OCI-LY3 (cell line): Measurements from ENCODE around the gene KEAP1.

ENCODE experiments used
- EZH2phosphoT487 ChIP-seq: fragments of 200-600 bp; shearing (Covaris generic); IDR thresholded peaks from 2 replicates; pipeline ENCODE4 v1.6.1; 2018; ENCODE audit warnings: antibody characterized with exemption, mixed run types, low read depth
- TF ChIP-seq, protein P1 (sequence below): fragments of 200-600, 300-600 bp; sonication (generic); IDR thresholded peaks from 2 replicates; pipeline ENCODE4 v1.5.1; 2014; ENCODE audit warnings: antibody characterized with exemption, low read length, low read depth

DNA sequence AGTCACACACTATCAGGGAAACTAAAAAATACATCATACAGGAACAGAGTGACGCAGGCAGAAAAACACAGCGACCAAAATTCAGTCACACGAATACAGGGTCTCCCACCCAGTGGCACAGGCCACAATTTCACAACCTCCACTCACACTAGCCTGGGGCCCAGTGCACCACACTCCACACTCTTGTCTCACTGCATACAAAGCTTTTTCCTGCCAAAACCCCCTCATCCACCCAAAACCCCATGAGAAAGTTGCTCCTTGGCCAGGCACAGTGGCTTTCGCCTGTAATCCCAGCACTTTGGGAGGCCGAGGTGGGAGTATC lies 12.9 kb upstream of the KEAP1 start:
- TF ChIP-seq, protein P1, sequence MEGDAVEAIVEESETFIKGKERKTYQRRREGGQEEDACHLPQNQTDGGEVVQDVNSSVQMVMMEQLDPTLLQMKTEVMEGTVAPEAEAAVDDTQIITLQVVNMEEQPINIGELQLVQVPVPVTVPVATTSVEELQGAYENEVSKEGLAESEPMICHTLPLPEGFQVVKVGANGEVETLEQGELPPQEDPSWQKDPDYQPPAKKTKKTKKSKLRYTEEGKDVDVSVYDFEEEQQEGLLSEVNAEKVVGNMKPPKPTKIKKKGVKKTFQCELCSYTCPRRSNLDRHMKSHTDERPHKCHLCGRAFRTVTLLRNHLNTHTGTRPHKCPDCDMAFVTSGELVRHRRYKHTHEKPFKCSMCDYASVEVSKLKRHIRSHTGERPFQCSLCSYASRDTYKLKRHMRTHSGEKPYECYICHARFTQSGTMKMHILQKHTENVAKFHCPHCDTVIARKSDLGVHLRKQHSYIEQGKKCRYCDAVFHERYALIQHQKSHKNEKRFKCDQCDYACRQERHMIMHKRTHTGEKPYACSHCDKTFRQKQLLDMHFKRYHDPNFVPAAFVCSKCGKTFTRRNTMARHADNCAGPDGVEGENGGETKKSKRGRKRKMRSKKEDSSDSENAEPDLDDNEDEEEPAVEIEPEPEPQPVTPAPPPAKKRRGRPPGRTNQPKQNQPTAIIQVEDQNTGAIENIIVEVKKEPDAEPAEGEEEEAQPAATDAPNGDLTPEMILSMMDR, result no peak
- no peak for TF ChIP-seq EZH2phosphoT487
